Suppressor macrophage treated with lipopolysaccharide for 1 hour (primary cell): ENCODE measurements around the gene PDE7B.
"Not testable (repeated sequence)": the region's sequence is repeated elsewhere in the genome, so short reads cannot be mapped to it uniquely, and the experiment has no call there.

Experiments
- DNase-seq, 3 donors: peaks; one replicate each; pipeline ENCODE4 v3.0.0-alpha.2; 2020 to 2022

PDE7B gene

DNA sequence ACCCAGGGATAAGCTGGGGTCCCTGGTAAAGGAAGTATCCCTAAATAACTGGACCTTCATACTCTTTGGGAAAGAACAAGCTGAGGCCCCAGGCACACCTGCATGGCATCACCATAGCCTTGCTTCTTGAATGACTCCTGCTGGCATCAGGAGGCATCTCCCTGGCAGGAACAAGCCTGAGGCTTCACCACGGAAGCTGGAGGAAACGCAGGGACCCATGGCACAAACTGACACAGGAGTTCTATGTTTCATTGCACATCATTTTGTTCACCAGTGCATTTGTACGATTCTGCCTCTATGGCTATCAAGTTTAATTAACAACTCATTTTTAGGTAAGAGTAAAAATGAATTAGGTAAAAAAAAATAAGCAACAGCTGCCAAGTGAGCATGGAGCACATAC is 619 bp upstream of the PDE7B start:
- no peak for DNase-seq

DNA sequence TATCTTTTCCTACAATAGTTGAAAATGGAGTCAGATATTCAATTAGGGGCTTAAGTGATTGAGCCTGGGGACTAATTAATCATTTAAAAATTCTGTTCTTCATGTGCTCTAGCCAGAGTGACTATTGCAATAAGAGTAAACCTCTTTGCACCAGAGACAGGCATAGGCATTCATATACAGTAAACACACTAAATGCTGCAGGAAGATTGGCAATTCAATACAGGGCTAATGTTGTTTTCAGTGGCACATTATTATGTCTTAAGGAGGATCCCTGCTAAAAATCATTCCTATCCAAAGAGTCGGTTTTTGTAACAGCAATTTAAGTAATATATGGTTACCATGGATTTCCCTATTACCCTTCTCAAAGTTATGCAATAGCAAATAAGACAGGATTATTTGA is 1.2 kb downstream of the PDE7B start:
- DNase-seq: no peak

DNA sequence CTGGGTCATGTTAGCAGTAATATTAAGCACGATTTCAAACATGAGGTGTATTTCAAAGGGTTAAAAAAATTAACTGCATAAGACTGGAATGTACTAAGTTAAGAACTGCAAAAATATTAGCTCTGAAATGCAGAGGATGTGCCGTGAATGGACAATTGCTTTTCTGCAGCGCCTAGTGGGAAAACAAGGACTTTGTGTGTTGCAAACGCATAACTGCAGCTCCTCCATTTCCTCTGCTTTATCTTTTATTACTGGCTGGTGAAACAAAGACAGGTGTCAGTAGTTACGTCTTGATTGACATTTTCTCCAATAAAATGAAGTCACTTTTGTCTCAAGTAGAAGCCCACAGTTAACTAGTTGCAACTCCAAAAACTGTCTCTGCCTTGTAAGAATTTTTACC is 1.7 kb downstream of the PDE7B start:
- DNase-seq: no peak

DNA sequence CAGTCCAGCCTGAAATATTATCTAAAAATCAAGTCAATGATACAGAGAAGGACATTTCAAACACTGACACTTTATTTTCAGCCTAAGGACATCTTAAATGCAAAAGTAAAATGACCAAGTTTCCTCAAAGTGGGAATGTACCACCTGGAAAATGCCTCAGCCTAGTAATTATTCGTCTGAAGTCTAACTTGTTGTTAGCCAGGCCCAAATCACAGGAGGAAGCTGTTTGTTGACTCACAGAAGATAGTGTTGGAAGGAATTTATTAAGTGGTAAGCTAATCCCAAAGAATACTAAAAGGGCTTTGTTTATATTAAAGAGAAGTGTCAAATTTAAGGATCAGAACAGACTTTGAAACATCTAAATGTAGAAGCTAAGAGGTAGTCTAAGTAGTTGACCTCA is 2.5 kb downstream of the PDE7B start:
- DNase-seq: no peak

DNA sequence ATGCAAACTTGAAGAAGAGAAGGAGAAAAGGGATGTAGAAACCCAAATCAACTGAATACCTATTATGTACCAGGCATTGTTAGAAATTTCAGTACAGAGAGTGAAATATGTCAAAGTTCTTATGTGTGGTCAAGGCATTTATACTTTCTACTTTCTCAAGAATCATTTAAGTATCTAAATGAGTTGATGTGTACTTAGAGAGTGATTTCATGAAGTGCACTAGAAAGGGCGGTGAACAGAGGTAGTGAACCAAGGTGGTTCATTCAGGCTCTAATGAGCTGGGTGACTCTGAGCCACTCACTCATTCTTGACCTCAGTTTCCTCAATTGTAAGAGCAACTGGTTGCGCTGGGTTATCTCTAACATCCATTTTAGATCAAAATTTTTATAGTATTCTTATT is 3.3 kb downstream of the PDE7B start:
- DNase-seq: no peak

DNA sequence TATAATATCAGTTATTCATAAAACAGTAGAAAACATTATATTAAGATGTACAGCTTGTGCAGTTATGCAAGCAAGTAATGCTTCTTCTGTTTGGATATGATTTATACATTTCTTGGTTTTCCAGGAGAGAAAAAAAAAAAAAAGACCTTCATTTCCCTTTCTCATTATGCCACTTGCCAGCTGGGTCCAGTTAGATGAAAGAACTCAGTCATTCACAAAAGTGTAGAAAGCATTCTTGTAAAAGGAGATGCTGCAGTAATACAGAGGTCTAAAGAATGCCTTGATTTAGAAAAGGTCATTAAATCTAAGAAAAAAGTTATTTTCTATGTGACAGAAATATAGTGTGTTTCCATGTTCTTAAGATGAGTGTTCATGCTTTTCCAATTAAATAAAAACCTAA is 7.4 kb downstream of the PDE7B start:
- no peak for DNase-seq

DNA sequence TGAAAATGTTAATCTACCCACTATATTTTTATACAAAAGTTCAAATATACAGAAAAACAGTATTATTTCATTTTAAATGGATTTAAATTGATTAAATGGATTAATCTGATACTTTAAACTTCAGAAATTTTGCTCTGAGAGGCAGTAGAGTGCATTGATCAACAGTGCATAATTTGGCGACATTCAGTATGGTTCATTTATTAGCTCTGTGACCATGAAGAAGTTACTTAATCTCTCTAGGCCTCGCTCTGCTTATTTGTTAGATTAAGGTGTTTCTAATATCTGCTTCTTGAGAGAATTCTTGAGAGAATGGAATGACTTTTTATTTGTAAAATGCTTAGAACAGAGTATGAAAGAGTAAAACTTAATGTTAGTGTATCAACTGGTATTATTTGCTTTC is 8.9 kb downstream of the PDE7B start:
- no peak for DNase-seq

DNA sequence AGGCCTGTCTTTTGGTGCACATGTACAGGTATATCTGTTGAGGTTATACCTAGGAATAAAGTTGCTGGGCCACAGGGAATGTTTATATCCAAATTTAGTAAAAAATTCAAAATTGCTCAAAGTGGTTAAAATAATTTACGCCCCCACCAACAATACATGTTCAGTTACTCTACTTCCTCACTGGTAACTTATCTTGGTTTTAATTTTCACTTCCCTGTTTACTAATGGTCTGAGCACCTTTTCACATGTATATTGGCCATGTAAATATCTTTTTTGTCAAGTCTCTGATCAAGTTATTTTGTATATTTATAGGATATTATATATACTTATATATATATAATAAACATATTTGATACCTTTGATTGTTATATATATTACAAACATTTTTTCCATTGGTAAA is 9.7 kb downstream of the PDE7B start:
- no peak for DNase-seq

DNA sequence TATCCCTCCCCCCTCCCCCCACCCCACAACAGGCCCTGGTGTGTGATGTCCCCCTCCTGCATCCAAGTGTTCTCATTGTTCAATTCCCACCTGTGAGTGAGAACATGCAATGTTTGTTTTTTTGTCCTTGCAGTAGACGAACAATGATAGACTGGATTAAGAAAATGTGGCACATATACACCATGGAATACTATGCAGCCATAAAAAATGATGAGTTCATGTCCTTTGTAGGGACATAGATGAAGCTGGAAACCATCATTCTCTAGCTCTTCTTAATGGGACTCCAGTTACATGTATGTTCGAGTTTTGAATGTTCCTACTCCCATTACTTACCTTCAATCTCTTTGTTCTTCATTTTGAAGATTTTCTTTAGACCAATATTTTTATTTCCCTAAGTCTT is 13.4 kb downstream of the PDE7B start:
- DNase-seq: not testable (repeated sequence)

DNA sequence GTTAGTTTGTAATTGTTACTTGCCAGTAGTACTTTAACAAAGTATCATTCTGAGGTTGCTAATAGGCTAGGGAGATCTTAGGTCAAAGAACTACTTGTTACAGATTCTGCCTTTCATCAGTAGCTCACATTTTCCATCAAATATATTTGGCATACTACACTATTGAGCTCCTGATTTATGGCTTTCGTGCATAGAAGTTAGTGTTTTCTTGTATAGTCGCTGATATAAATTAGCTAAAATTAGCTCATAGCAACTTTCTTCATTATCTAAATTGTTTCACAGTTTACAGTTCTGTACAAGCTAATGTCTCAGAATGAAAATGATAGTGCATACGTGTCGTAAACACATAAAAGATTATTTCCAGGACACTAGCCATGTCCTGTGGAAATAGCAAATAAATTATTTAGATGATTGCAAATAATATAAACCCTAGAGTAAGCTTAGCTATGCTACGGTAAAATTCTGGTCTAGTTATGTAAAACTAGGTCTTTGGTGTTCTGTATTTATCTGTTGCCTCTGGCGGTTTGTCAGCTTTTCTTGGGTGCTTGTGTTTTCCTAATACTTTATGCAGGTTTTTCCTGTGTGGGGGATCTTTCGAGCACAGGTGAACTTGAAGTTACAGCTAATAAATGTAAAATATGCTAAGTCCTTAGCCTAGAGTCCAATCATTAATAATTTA is 15.1 kb downstream of the PDE7B start:
- DNase-seq: no peak

DNA sequence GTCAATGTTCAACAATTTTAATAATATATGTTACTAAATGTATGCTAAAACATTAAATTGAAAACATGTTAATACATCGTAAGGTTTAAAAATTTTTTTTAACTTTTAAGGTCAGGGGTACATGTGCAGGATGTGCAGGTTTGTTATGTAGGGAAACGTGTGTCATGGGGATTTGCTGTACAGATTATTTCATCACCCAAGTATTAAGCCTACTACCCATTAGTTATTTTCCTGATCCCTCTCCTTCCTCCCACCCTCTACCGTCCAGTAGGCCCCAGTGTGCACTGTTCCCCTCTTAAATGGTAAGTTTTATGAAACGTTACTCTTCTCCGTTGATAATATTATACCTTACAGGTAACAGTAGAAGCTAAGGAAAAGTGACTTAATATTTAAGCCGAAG is 15.8 kb downstream of the PDE7B start:
- no peak for DNase-seq

DNA sequence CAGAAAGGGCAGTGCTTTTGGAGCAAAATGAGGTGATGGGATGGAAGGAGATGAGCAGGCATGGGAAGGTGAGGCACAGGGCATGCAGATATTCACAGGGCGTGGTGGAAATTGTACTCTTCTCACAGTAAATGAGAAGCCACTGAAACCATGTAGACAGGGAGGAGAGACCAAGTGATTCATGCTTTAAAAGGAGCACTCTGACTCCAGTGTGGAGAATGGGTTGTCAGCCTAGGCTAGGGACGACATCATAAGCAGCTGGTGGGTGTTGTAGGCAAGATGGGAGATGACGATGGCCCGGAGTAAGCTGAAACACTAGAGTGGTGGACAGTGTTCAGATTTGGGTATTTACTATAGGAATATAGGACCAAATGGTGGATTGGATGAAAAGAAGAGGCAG is 18.4 kb downstream of the PDE7B start:
- DNase-seq: no peak

DNA sequence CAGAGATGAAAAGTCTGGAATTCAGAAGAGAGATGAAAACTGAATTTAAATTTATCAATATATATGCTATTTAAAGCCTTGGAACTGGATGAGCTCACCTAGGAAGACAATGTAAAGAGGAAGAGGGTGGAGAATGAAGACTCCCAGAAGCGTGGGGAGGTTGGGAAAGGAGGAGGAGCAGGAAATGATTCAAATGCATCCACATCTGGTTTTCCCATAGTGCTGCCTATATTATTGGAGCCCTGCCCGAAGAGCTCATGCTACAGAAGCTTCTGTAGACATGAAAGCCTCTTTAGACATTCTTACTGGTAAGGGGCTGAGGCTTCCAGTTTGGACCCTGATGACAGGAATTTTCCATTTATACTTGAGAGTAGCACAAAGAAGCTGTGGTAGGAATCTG is 19.2 kb downstream of the PDE7B start:
- DNase-seq: peak; percentile 33 to 49 (median 47)

DNA sequence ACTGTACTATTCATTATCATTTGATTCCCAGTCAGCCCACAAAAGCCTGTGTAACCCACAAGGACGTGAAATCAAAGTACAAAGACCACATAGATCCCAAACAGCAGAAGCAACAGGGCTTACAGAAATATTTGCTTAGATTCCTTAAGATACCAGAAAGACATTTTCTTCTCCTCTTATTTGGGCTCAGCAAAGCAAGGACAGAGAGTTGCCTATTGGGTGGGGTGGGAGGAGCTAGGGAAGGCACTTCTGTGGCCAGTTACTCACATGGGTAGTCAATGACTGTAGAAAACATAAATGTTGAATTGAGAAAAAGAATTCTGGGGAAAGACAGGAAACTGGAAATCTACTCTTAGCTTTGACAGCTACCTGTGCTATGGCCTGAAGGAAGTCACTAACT is 19.8 kb downstream of the PDE7B start:
- no peak for DNase-seq

DNA sequence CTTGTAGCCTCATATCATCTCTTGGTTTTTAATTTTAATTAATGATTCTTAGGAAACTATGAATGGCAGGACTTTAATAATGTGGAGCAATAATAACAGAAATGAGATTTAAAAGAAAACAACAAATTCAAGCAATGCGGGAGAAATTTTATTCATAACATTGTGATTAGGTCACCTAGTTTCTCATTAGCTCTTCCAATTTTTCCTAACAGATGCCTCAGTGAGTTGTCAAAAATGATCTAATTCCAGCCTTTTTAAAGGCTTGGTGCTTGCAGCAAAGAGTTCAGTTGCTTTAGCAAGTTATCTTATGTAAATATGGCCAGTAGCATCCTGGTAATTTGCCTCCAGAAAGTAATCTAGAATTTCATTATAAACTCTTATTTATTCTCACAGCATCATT is 20.4 kb downstream of the PDE7B start:
- DNase-seq: no peak

DNA sequence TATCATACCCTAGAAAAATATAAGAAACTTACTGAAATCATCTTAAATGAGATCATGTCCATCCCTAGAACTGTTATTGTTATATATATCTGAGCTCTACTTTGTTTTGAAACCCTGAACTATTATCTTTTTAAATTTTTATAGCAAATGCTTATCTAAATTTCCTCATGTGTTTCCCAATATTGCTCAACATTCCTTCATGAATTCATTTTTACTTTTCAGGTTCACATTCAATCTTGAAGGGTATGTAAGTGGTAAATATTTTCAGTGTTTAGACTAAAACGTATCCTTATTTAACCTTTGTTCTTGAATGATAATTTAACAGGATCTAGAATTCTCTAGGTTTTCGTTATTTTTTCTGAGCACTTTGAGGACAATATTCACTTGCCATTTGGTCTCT is 23.9 kb downstream of the PDE7B start:
- DNase-seq: no peak

DNA sequence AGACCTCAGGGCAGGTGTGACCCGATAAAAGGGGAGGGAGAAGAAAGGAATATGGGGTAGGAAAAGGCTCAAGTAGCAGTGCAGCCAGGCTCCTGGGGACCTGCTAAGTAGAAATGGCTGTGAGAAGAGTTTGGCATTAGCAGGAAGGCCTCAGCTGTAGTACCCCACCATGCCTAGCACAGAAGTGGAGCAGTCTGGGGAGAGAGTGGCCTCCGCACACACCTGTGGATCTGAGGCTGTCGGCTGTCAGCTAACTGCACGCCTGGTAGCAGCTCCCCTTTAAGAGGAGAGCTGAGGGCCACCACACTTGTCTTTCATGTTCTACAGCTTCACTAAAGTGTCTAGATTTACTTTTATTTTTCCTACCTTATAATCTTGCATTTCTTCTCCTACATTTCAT is 24.6 kb downstream of the PDE7B start:
- no peak for DNase-seq

DNA sequence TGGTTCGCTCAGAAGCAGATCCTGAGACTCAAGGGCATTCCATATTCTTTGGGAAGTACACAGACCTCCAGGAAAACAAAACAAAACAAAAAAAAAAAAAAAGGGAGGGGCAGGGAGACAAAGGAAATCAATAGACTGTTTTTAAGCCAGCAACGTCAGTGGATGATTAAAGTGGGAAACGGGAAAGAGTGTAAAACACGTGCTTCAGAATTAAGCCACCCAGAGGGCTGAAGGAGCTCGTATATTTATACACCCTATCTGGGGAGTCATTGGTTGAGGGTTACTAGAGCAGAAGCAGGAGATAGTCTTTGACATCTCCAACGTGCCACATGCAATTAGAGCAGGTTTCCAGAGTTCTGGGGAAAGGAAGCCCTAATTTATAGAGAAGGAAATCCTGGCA is 26.2 kb downstream of the PDE7B start:
- DNase-seq: no peak

DNA sequence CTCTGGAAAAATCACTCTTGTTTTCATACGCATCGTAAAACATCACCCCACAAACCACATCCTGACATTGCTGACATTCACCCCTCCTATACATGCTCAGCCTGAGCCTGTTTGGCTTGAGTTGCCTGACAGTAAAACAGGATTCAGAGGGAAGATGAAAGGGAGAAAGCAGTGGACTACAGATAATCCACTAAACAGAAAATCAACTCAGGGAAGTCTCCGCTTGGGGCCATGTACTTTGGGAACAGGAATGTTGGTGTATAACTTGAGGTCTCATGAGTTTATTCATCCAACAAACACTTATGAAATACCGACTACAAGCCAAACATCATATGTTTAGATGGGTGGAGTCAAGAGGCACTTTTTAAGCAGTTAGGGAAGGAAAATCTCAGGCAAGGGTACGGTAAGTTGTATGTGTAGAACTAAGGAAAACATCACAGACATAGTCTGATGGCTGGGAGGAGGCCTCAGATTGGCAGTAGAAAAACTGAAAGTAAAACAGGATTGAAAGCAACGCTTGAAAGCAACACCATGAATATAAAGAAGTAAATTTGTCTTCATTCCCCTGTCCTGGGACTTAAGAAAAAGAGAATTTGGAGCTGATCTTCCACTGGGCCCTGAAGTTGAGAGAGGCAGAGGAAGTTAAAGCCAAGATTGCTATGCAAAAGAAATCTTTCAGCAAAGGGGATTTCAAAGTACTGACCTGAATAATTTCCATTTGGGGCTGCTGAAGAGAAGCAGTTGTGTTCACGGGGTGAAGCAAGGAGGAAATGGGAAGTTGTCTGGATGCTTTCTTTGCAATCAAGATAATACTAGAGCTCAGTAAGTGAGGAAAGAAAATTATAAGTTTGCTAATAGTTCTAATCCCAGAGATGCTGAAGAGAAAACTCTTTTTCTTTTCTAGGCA is 28.8 kb downstream of the PDE7B start:
- peak; percentile 31 to 59 (median 41) for DNase-seq

DNA sequence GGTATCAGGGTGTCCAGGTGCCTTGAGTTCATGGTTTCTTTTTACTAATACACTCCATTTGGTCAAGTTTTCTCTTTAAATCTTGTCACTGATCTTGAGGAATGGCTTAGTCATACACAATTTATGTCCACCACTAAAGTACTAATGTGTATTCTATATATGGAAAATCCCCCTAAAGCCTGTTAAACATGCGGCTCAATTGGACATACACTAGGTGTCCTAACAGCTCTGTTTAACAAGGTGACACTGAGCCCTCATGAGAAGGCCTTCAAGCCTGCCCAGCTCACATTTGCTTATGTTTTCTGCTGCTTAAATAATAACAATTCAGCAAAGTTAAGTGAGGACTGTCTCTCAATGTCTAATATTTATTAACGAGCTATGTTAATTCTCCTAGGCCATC is 31.5 kb downstream of the PDE7B start:
- no peak for DNase-seq

DNA sequence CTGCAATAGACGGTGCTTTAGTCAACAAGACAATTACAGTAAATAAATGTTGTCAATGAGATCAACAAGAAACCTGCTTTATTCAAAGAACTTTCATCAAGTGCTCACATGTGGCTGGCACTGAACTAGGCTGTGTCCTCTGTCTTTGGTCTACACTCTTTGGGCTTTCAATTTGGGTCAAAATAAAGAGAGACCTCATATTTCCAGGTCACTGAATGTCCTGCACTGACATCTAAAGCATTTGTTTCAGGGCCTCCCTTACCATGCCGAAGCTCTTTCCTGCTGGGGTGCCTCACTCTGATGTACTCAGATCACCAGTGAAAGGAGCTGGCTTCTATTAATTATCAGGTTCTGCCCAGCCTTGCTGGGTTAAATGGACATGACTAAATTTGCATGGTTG is 32.0 kb downstream of the PDE7B start:
- DNase-seq: no peak

DNA sequence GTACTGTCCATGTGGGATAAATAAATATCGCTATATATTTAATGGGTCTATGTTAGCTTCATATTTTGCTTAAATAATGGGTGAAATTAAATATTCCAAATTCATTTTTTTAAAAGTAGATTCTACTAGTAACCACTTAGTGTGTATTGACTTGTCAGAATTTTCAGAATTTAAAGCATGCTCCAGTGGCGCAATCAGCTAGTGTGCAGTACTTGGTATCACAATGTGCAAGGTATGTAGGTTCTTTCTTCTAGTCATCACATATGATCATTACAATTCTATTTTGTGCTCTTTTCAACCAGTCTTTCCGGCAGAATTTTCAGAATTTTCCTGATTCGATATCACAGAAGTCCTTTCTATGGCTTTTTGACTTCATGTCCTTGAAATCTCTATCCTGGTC is 32.6 kb downstream of the PDE7B start:
- DNase-seq: no peak

DNA sequence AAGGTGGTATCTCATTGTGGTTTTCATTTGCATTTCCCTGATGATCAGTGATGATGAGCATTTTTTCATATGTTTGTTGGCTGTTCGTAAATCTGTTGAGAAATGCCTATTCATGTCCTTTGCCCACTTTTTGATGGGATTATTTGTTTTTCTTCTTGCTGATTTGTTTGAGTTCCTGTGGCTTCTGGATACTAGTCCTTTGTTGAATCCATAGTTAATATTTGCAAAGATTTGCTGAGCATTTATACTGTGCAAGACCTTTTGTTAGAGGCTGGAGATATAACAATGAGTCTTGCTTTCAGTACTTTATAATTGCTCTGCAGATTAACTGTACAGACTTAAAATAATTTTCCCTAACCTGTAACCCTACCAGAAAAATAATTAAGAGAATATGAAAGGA is 35.6 kb downstream of the PDE7B start:
- no peak for DNase-seq

DNA sequence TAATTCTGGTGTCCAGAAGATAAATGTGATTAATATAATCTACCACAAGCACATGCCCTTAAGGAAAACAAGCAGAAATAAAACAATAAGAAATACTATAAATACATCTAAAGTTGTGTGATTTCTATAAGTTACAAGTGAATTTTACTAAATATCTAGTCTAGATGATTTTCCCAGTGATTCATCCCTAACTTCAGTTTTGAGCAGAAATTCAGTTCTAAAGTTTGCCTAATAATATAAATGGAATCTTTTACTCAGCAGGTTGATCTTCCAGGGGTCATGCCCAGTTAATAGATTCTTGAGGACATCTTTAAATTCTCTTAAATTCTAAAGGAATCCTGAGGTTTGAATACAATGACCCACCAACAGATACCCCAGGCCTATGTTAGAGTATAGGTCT is 37.3 kb downstream of the PDE7B start:
- no peak for DNase-seq

DNA sequence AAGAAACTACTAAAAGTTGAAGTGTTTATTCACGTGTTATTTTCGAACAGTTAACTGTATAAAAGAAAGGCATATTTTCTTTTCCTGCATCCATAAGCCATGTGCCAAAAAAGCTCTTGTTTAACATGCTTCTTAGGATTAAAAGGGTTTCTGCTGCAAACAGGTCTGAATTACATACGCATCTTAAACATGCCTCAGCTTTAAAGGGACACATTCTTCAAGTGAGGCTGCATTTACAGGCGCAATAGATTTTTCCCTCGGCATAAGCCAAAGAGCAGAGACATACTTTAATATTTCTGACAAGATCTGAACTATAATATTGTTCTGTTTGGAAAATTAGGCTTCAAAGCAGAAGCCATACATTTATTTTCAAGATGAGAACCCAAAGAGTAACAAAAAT is 39.4 kb downstream of the PDE7B start:
- no peak for DNase-seq
